HG03442 (cell line): ENCODE data around the gene HYDIN.

ENCODE experiments used
- ATAC-seq: cut with Tn5 transposase; IDR thresholded peaks from one replicate; pipeline ENCODE4 v1.9.1; 2021; ENCODE audit warnings: mild to moderate bottlenecking, moderate library complexity; ENCODE audit not compliant: unreplicated experiment

The HYDIN gene

GRCh38 chr16:70769131-70769530, 461.4 kb downstream of the HYDIN start:
- ATAC-seq = no peak

DNA sequence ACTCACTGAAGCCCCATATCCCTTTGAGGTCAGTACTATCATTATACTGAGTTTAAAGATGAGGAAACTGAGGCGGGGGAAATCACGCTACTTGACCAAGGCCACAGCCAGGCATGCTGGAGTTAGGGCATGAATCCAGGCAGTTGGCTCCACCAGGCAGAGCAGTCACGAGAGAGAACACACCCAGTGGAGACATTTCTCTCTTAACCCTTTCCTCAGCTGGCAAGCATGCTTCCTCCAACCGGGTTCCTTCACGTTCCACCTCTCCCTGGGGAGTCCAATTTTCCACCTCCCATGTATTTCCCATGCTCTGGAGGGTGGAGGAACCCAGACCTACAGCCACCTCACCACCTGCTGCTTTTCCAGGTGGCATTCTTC, 462.3 kb downstream of the HYDIN start:
- no peak for ATAC-seq

DNA sequence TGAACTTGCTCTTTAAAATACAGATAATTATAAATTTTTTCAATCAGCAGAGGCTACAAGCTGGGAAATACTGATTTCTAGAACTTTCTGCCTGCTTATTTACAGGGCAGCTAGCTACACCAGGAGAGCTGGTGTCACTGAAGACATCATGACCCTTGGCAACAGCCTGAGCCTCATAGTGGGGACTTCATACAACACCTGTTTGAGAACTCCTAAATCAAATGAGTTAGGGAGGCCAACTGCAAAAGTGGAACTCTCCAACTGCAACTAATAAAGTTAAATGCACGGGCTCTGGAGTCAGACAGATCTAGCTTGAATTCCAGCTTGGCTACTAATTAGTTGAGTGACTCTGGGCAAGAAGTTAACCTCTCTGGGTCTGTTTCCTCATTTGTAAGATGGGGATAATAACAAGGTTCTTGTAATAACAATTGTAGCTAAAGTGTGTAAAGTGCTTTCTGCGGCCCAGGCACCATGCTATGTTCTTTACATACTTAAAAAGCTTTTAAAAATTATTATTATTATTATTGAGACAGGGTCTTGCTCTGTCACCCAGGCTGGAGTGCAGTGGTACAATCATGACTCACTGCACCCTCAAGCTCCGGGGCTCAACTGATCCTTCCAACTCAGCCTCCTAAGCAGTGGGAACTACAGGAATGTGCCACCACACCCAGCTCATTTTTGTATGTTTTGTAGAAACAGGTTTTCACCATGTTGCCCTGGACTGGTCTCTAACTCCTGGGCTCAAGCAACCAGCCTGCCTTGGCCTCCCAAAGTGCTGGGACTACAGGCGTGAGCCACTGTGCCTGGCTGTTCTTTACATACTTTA, 462.9 kb downstream of the HYDIN start:
- no peak for ATAC-seq

GRCh38 chr16:70766658-70767057, 463.9 kb downstream of the HYDIN start:
- no peak for ATAC-seq

DNA sequence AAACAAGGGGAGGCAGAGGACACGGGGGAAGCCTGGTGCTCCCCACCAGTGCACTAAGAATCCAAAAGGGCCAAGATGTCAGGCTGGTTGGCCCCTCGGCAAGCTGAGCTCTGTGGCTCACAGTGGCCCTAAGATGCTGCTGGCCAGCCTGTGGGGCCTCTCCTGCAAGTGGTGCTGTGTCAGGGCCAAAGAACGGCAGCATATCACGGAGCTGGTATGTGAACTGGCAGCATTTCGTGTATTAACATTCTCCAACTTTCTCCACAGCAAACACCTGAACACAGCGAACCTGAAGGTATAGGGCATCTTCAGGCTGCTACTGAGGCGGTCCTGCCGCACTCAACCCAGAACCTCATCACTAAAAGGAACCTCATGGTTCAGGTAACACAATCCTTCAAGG, 464.3 kb downstream of the HYDIN start:
- no peak for ATAC-seq

- ATAC-seq = no peak
Measured at GRCh38 chr16:70765491-70765890, 465.0 kb downstream of the HYDIN start.

GRCh38 chr16:70764632-70765031, 465.9 kb downstream of the HYDIN start:
- ATAC-seq = no peak

DNA sequence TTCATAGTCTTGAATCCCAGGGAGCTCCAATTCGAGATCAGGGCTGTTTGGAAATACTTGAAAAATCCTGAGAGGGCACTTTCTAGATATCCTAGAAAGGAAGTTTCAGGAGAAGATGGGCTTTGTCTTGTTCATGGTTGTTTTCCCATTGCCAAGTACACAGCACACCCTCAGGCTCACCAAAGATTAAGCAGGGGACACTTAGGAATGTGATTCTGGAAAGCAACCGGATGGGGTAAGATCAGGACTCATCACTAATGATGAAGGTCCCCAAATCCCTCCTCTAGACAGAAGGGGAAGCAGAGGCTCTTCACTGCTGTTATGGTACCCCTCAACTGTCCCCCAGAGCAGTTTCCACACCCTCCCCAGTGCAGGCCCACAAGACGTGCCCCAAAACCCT, 470.3 kb downstream of the HYDIN start:
- no peak for ATAC-seq

GRCh38 chr16:70759666-70760065, 470.9 kb downstream of the HYDIN start:
- ATAC-seq = no peak

GRCh38 chr16:70758786-70759185, 471.7 kb downstream of the HYDIN start:
- ATAC-seq = no peak
